Ovary (tissue), 9 donors: ENCODE data around the gene DTYMK. TPM values are rescaled to one million over a fixed set of nuclear protein-coding genes. Genes with fewer than 3 reads are reported as not detected.

Experiments
- DNase-seq, 5 donors: peaks; one replicate each; pipeline ENCODE4 v3.0.0-alpha.2; 2019 to 2020
- H3K27ac ChIP-seq, 2 donors: fragments of 200-600 bp; one replicate each; pipeline versions ENCODE4 v1.5.1 to v1.8.0; 2019 to 2022
- H3K27me3 ChIP-seq: fragments of 200-600 bp; one replicate; pipeline ENCODE4 v1.8.0; 2022
- H3K36me3 ChIP-seq: fragments of 200-600 bp; sonication (generic); one replicate; pipeline ENCODE4 v1.5.1; 2019
- H3K4me1 ChIP-seq: one replicate; pipeline ENCODE4 v1.8.1; 2013; ENCODE audit warnings: mild to moderate bottlenecking, moderate library complexity; ENCODE audit not compliant: insufficient read depth
- H3K4me3 ChIP-seq: fragments of 200-600 bp; sonication (generic); one replicate; pipeline ENCODE4 v1.5.1; 2017
- H3K9me3 ChIP-seq, 2 donors: fragments of 200-600 bp in 1 of 2; sonication (generic) in 1 of 2; one replicate each; pipeline versions ENCODE4 v1.5.1 to v1.8.1; 2013 to 2019; ENCODE audit warnings: mild to moderate bottlenecking in 1 of 2, moderate library complexity in 1 of 2
- EP300 ChIP-seq: sonication (generic); formaldehyde crosslinking; IDR thresholded peaks from one replicate; pipeline ENCODE4 v1.6.1; 2017; ENCODE audit warnings: antibody characterized with exemption
- POLR2A ChIP-seq: fragments of 450-650 bp; IDR thresholded peaks from one replicate; pipeline ENCODE4 v1.6.1; 2017; ENCODE audit warnings: antibody characterized with exemption, mild to moderate bottlenecking, moderate library complexity
- WGBS, 3 donors: extraction: QIAGEN DNeasy Blood & Tissue Kit in 1 of 3; methylation state at CpG; one replicate each; pipeline versions ENCODE4 v1.1.5 to v1.1.7; 2013 to 2017; 5-methylcytosine and 5-hydroxymethylcytosine counted together
- intact Hi-C, 4 donors: fragments of 100-400 bp; cut with DNase I; formaldehyde crosslinking; loops; one replicate each; pipeline versions ENCODE4 v1.11.0 to v1.15.1; 2022 to 2023
- polyA plus RNA-seq, 2 donors: library from polyadenylated mRNA; stranded (reverse); fragments of 200-250 nt in 1 of 2; fragments of 350-450 nt in 1 of 2; fragmentation: Illumina TruSeq in 1 of 2; extraction: RNeasy Lipid Tissue Mini Kit (QIAGEN cat#74804) in 1 of 2; gene quantifications; one replicate each; pipeline ENCODE4 v1.2.3, GENCODE V29; 2013 to 2014
- total RNA-seq, 7 donors: library from RNA; depleted of rRNA in 2 of 7; stranded (reverse); fragments of >200 nt in 2 of 7; fragmentation: NEBNext Ultra II Directional in 3 of 7; extraction: Animal tissue kit (Norgen Biotek cat#: 25700) in 3 of 7; gene quantifications; one replicate each; pipeline versions ENCODE4 v1.1.0 to v1.2.4, GENCODE V29; 2016 to 2023
- TF ChIP-seq, protein P1 (sequence below), 3 donors: fragments of 450-650 bp in 2 of 3; fragments of 200-600 bp in 1 of 3; IDR thresholded peaks; one replicate each; pipeline versions ENCODE4 v1.5.1 to v1.8.0; 2016 to 2022; ENCODE audit warnings: antibody characterized with exemption in 3 of 3, mild to moderate bottlenecking in 1 of 3
- donor health status: DM: no; HTN: no; CAD: no; lungs with moderate emphysema.
- donor health status: DM: no; HTN: no; CAD: no.
- donor health status: Bipolar disorder and iron deficiency.
- donor health status: DM: yes; HTN: yes; CAD: no.
- donor health status: DM: no; HTN: no; CAD: no.
- donor health status: DM: yes; HTN: yes; CAD: no.

The DTYMK gene
- total and polyA plus RNA-seq, 9 donors = 3.7 to 17.9 (median 12.5) TPM

DNA sequence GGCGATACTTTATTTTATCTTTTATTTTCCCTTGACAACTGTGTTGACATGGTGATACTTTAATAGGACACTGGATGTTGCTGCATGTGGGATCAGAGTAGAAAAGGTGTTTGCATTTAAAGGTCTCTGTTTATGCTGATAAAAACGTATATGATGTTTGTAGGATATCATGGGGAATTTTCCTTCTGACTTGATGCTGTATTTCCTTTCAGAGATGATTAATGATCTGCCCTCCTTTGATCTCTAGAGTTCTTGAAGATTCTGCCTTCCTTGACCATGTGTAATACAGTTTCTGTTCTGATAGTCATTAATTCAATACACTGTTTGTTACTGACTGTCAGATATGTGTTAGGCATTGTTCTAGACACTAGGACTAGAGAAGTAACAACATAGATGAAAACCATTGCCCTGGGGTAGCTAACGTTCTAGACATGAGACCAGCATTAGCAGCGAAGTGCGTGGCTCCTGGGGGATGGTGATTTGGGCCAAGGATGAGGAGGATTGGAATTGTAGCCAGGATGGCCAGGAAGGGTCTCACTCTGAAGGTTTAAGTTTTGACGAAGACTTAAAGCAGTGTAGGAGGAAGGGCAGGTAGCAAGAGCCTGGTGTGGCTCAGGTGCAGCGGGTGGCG lies 46.3 kb downstream of the DTYMK start:
- DNase-seq = no peak
- Histone ChIP-seq H3K4me3 (no peak overlapping the region), H3K36me3 (no peaks in the 10 kb centered on the region), H3K27ac (no peak overlapping the region), H3K9me3 (no peaks in the 10 kb centered on the region), H3K27me3 (no peaks in the 10 kb centered on the region), H3K4me1 (peaks cover 14% of the 10 kb centered on the region)
- no peak for TF ChIP-seq POLR2A
- TF ChIP-seq, protein P1, sequence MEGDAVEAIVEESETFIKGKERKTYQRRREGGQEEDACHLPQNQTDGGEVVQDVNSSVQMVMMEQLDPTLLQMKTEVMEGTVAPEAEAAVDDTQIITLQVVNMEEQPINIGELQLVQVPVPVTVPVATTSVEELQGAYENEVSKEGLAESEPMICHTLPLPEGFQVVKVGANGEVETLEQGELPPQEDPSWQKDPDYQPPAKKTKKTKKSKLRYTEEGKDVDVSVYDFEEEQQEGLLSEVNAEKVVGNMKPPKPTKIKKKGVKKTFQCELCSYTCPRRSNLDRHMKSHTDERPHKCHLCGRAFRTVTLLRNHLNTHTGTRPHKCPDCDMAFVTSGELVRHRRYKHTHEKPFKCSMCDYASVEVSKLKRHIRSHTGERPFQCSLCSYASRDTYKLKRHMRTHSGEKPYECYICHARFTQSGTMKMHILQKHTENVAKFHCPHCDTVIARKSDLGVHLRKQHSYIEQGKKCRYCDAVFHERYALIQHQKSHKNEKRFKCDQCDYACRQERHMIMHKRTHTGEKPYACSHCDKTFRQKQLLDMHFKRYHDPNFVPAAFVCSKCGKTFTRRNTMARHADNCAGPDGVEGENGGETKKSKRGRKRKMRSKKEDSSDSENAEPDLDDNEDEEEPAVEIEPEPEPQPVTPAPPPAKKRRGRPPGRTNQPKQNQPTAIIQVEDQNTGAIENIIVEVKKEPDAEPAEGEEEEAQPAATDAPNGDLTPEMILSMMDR (IDR thresholded peaks at IDR 0.05) = no peak
- TF ChIP-seq EP300 = no peak
- intact Hi-C loops = no loop called here
- WGBS, 3 donors = 85 to 90% (median 87%) methylated on average over 8 of the region's 8 CpGs

DNA sequence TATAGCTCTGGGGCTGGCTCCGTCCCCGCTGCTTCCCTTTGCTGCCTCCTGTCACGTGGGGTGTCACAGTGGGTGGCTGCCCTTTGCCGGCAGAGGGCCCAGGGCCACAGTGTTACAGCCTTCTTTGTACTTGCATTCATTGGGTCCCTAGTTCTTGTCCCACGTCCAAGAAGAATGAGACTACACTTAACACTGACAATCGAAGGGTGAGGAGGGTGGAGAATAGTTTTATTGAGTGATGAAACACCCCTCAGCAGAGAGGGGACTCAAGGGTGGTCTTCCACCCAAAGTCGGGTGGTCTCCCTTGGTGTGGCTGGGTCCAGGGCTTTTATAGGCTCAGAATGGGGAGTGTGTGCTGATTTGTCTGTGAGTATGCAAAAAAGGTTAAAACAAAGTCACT lies 47.2 kb downstream of the DTYMK start:
- H3K27me3 ChIP-seq = no peaks in the 10 kb centered on the region
- intact Hi-C loops = no loop called here
- DNase-seq = no peak
- H3K4me3 ChIP-seq = no peak overlapping the region
- H3K4me1 ChIP-seq = peaks cover 14% of the 10 kb centered on the region
- H3K36me3 ChIP-seq = no peaks in the 10 kb centered on the region
- no peaks in the 10 kb centered on the region for H3K9me3 ChIP-seq
- TF ChIP-seq POLR2A = no peak
- no peak for TF ChIP-seq EP300
- TF ChIP-seq, protein P1 (IDR thresholded peaks at IDR 0.05) = no peak
- H3K27ac ChIP-seq = no peak overlapping the region
- WGBS, 3 donors = 94 to 96% (median 94%) methylated on average over 7 of the region's 7 CpGs

DNA sequence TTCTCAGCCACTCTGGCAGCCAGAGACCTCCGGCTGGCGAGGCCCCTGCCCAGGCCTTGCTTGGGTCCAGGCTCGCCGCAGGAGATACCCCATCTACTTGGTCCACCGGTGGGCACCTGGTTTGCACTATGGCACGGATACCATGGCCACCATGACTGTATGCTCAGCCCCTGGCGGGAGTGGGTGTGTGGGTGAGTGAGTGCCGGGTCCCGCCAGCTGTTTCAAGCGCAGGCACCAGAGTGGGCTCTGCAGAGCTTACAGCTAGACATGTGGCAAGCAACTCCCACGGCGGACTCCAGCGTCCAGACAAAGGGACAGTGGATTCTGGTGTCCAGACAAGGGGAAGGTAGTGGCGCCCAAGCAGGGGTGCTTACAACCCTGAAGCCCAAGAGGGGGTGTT lies 47.7 kb downstream of the DTYMK start:
- no peaks in the 10 kb centered on the region for H3K9me3 ChIP-seq
- H3K27me3 ChIP-seq = no peaks in the 10 kb centered on the region
- intact Hi-C loops = no loop called here
- no peaks in the 10 kb centered on the region for H3K36me3 ChIP-seq
- peaks cover 14% of the 10 kb centered on the region for H3K4me1 ChIP-seq
- no peak for TF ChIP-seq POLR2A
- TF ChIP-seq EP300 = no peak
- TF ChIP-seq, protein P1 (IDR thresholded peaks at IDR 0.05) = no peak
- H3K27ac ChIP-seq = no peak overlapping the region
- H3K4me3 ChIP-seq = no peak overlapping the region
- no peak for DNase-seq
- 94 to 97% (median 96%) methylated on average over 14 of the region's 14 CpGs for WGBS, 3 donors

DNA sequence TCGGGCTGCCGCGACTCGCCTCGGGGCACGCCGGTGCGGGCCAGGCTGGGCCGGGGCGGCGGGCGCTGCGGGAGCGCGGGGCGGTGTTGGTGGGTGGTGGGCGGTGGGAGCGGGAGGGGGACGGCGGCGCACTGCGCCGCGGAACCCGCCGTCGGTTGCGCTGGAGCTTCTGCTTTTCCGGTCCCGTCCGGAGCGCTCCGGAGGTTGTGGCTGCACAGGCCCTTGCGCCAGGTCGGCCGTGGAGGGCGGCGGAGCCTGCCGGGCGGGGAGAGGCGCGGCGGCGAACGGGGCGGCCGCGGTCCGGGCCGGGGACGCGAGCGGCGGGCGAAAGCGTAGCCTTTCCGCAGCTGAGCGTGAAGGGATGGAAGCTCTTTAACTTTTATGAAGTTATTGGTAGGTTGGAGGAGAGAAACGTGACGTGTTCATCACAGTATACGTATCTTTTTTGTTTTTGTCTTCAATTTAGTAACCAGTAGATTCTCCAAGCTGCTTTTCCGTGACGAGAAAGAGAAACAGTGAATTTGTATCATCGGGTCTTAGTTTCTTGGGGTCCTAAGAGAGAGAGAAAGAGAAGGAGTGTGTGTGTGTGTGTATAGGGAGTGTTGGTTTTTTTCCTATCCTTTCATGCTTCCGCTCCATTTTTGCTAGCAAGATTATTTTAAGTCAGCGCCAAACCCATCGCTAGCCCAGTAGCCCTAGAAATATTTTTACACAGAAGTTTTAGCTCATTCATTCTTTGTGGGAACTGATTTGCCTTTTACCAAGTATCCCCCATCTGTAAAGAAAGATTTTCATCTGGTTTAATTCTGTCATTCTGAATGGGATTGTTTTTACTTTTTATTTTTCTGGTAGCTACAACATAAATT lies 48.6 kb downstream of the DTYMK start:
- DNase-seq = no peak
- TF ChIP-seq, protein P1 (IDR thresholded peaks at IDR 0.05) = no peak
- TF ChIP-seq EP300 (no peak), POLR2A (no peak)
- 1 to 2% (median 1%) methylated on average over 29 to 67 of the region's 67 CpGs for WGBS, 3 donors
- Histone ChIP-seq H3K4me3 (peak overlapping the region; percentile 83), H3K36me3 (no peaks in the 10 kb centered on the region), H3K27me3 (no peaks in the 10 kb centered on the region), H3K27ac (peak overlapping the region; percentile 99), H3K4me1 (peaks cover 13% of the 10 kb centered on the region), H3K9me3 (no peaks in the 10 kb centered on the region)
- intact Hi-C loops = no loop called here
